DND-41 (cell line): ENCODE measurements around the gene B4GALNT3.

ENCODE experiments used
- EZH2 ChIP-seq: IDR thresholded peaks from 3 replicates; pipeline ENCODE4 v1.6.1; 2012; ENCODE audit warnings: borderline replicate concordance, low read depth, mild to moderate bottlenecking, moderate library complexity, low read length, inconsistent platforms; ENCODE audit not compliant: severe bottlenecking
- TF ChIP-seq, protein P1 (sequence below): IDR thresholded peaks from 2 replicates; pipeline ENCODE4 v1.5.1; 2012; ENCODE audit warnings: borderline replicate concordance, low read length, moderate library complexity, mild to moderate bottlenecking; ENCODE audit not compliant: poor library complexity, severe bottlenecking; ENCODE audit errors: extremely low read depth

DNA sequence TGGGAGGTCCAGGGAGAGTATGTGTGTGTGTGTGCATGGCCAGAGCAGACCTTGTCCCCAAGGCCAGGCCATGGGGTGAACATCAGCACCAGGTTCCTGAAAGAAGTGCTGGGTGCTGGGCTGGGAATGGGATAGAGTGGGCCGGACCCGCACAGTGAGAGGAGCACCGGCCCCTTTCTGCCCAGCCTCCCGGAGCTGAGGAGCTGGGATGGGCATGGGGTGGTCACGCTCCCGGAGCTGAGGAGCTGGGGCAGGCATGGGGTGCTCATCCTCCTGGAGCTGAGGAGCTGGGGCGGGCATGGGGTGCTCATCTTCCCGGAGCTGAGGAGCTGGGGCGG lies 83.3 kb downstream of the B4GALNT3 start:
- TF ChIP-seq, protein P1, sequence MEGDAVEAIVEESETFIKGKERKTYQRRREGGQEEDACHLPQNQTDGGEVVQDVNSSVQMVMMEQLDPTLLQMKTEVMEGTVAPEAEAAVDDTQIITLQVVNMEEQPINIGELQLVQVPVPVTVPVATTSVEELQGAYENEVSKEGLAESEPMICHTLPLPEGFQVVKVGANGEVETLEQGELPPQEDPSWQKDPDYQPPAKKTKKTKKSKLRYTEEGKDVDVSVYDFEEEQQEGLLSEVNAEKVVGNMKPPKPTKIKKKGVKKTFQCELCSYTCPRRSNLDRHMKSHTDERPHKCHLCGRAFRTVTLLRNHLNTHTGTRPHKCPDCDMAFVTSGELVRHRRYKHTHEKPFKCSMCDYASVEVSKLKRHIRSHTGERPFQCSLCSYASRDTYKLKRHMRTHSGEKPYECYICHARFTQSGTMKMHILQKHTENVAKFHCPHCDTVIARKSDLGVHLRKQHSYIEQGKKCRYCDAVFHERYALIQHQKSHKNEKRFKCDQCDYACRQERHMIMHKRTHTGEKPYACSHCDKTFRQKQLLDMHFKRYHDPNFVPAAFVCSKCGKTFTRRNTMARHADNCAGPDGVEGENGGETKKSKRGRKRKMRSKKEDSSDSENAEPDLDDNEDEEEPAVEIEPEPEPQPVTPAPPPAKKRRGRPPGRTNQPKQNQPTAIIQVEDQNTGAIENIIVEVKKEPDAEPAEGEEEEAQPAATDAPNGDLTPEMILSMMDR = no peak
- no peak for TF ChIP-seq EZH2
